IPS-18a (cell line): ENCODE results near the gene KCNC4.
A peak's percentile ranks its signal among the peaks of the same experiment; 100 is the strongest.

Experiments used
- H3K27ac ChIP-seq: one replicate; pipeline ENCODE4 v1.5.1; 2013; ENCODE audit warnings: low read length
- H3K27me3 ChIP-seq: one replicate; pipeline ENCODE4 v1.6.1; 2013; ENCODE audit warnings: mild to moderate bottlenecking, low read length; ENCODE audit not compliant: control insufficient read depth, insufficient read depth
- H3K36me3 ChIP-seq: one replicate; pipeline ENCODE4 v1.6.1; 2013; ENCODE audit warnings: low read depth, low read length; ENCODE audit not compliant: control insufficient read depth
- H3K4me1 ChIP-seq: one replicate; pipeline ENCODE4 v1.6.1; 2013; ENCODE audit warnings: low read depth, low read length; ENCODE audit not compliant: control insufficient read depth
- H3K4me3 ChIP-seq: one replicate; pipeline ENCODE4 v1.5.1; 2013; ENCODE audit warnings: low read length
- H3K9ac ChIP-seq: one replicate; pipeline ENCODE4 v1.6.1; 2013; ENCODE audit warnings: mild to moderate bottlenecking, low read length, moderate library complexity
- H3K9me3 ChIP-seq: one replicate; pipeline ENCODE4 v1.6.1; 2013; ENCODE audit warnings: low read depth, low read length; ENCODE audit not compliant: control insufficient read depth

Gene KCNC4

GRCh38 chr1:110205591-110206155 lies 4.4 kb upstream of the KCNC4 start:
- Histone ChIP-seq H3K9ac (no peak overlapping the region), H3K4me3 (no peak overlapping the region), H3K27ac (no peak overlapping the region), H3K4me1 (peaks cover 7% of the 10 kb centered on the region), H3K9me3 (no peaks in the 10 kb centered on the region), H3K27me3 (peaks cover 16% of the 10 kb centered on the region), H3K36me3 (no peaks in the 10 kb centered on the region)

GRCh38 chr1:110206261-110206920 lies 3.7 kb upstream of the KCNC4 start:
- peaks cover 7% of the 10 kb centered on the region for H3K4me1 ChIP-seq
- H3K27me3 ChIP-seq, result peaks cover 23% of the 10 kb centered on the region
- no peak overlapping the region for H3K4me3 ChIP-seq
- no peaks in the 10 kb centered on the region for H3K36me3 ChIP-seq
- H3K27ac ChIP-seq, result no peak overlapping the region
- H3K9me3 ChIP-seq, result no peaks in the 10 kb centered on the region
- H3K9ac ChIP-seq, result no peak overlapping the region

GRCh38 chr1:110207831-110208230 lies 2.3 kb upstream of the KCNC4 start:
- H3K36me3 ChIP-seq, result no peaks in the 10 kb centered on the region
- no peak overlapping the region for H3K27ac ChIP-seq
- H3K27me3 ChIP-seq, result peaks cover 38% of the 10 kb centered on the region
- peaks cover 13% of the 10 kb centered on the region for H3K4me1 ChIP-seq
- no peaks in the 10 kb centered on the region for H3K9me3 ChIP-seq
- no peak overlapping the region for H3K4me3 ChIP-seq
- H3K9ac ChIP-seq, result no peak overlapping the region

GRCh38 chr1:110208916-110209645 lies 1.0 kb upstream of the KCNC4 start:
- H3K4me1 ChIP-seq, result peaks cover 22% of the 10 kb centered on the region
- no peaks in the 10 kb centered on the region for H3K36me3 ChIP-seq
- H3K9me3 ChIP-seq, result no peaks in the 10 kb centered on the region
- H3K9ac ChIP-seq, result peak overlapping the region; percentile 8
- no peak overlapping the region for H3K27ac ChIP-seq
- peak overlapping the region; percentile 55 for H3K4me3 ChIP-seq
- H3K27me3 ChIP-seq, result peaks cover 45% of the 10 kb centered on the region

- peak overlapping the region; percentile 66 for H3K4me3 ChIP-seq
- H3K9me3 ChIP-seq, result no peaks in the 10 kb centered on the region
- peaks cover 22% of the 10 kb centered on the region for H3K4me1 ChIP-seq
- no peak overlapping the region for H3K27ac ChIP-seq
- H3K36me3 ChIP-seq, result no peaks in the 10 kb centered on the region
- H3K9ac ChIP-seq, result no peak overlapping the region
- H3K27me3 ChIP-seq, result peaks cover 45% of the 10 kb centered on the region
Observed at GRCh38 chr1:110210604-110211495, 736 bp downstream of the KCNC4 start.

- Histone ChIP-seq H3K9me3 (no peaks in the 10 kb centered on the region), H3K4me3 (peak overlapping the region; percentile 66), H3K27me3 (peaks cover 45% of the 10 kb centered on the region), H3K36me3 (no peaks in the 10 kb centered on the region), H3K9ac (no peak overlapping the region), H3K4me1 (peaks cover 22% of the 10 kb centered on the region), H3K27ac (no peak overlapping the region)
Observed at GRCh38 chr1:110211496-110212168, 1.5 kb downstream of the KCNC4 start.

GRCh38 chr1:110212169-110213142 lies 2.3 kb downstream of the KCNC4 start:
- Histone ChIP-seq H3K4me3 (peak overlapping the region; percentile 44), H3K9ac (no peak overlapping the region), H3K27me3 (peaks cover 45% of the 10 kb centered on the region), H3K4me1 (peaks cover 22% of the 10 kb centered on the region), H3K9me3 (no peaks in the 10 kb centered on the region), H3K27ac (no peak overlapping the region), H3K36me3 (no peaks in the 10 kb centered on the region)

- H3K9me3 ChIP-seq, result no peaks in the 10 kb centered on the region
- no peak overlapping the region for H3K27ac ChIP-seq
- peak overlapping the region; percentile 44 for H3K4me3 ChIP-seq
- no peaks in the 10 kb centered on the region for H3K36me3 ChIP-seq
- H3K4me1 ChIP-seq, result peaks cover 22% of the 10 kb centered on the region
- H3K9ac ChIP-seq, result no peak overlapping the region
- H3K27me3 ChIP-seq, result peaks cover 44% of the 10 kb centered on the region
Observed at GRCh38 chr1:110213143-110213540, 3.0 kb downstream of the KCNC4 start.

- H3K27ac ChIP-seq, result no peak overlapping the region
- H3K4me1 ChIP-seq, result peaks cover 15% of the 10 kb centered on the region
- H3K36me3 ChIP-seq, result no peaks in the 10 kb centered on the region
- no peaks in the 10 kb centered on the region for H3K9me3 ChIP-seq
- peaks cover 30% of the 10 kb centered on the region for H3K27me3 ChIP-seq
- no peak overlapping the region for H3K4me3 ChIP-seq
- no peak overlapping the region for H3K9ac ChIP-seq
Observed at GRCh38 chr1:110214454-110215404, 4.6 kb downstream of the KCNC4 start.
